Esophagus mucosa (tissue), 1 donor: ENCODE measurements around the gene LRP1. TPM values are rescaled to one million over a fixed set of nuclear protein-coding genes. Genes with fewer than 3 reads are reported as not detected.

Experiments used
- ATAC-seq: fragments of 200-7000 bp; cut with Tn5 transposase; one replicate; pipeline ENCODE4 v1.9.1; 2020
- total RNA-seq: library from RNA; stranded (reverse); gene quantifications from one replicate; pipeline ENCODE4 v1.2.4, GENCODE V29; 2023
- donor health status: DM: yes; HTN: yes; CAD: no.

The LRP1 gene
- total RNA-seq = 74.0 TPM

DNA sequence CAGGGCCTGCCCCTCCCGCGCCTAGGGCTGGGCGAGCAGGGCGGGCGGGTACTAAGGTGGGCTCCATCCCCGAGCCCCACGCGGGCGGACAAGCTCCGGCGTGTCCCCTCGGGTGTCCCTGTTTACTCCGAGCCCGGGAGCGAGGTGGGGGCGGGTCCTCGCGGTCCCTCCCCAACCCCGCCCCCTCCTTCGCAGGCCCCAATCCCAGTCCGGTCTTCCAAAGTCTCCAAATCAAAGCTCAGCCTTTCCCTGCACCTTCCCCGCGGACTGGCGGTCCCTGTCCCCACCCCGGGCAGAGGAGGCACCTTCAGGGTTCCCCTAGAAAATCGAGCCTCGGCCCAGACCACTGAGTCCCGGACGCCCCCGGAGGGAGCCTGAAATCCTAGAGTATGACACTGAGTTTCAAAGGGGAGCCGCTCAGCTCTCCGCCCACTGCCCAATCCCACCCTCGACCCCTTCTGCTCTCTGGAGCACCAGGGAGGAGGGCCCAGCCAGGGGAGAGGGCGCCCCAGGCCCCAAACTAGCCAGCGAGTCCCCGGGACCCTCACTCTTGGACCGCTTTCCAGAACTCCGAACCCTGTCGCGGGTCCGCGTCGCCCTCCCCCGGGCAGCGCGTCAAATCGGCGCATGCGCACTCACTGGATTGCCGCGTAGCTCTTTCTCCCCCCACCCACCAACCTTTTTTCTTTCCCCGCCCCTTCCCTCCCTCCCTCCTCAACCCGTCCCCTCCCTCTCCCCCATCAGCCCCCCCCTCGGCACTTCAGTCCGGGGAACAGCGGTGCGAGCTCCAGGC, at the start of gene LRP1:
Gene LRP1 (plus strand): TSS at position 758 of the 793 bp plus-strand sequence. CDS start 482 bp downstream, outside the sequence.
- ATAC-seq = peak; percentile 89

DNA sequence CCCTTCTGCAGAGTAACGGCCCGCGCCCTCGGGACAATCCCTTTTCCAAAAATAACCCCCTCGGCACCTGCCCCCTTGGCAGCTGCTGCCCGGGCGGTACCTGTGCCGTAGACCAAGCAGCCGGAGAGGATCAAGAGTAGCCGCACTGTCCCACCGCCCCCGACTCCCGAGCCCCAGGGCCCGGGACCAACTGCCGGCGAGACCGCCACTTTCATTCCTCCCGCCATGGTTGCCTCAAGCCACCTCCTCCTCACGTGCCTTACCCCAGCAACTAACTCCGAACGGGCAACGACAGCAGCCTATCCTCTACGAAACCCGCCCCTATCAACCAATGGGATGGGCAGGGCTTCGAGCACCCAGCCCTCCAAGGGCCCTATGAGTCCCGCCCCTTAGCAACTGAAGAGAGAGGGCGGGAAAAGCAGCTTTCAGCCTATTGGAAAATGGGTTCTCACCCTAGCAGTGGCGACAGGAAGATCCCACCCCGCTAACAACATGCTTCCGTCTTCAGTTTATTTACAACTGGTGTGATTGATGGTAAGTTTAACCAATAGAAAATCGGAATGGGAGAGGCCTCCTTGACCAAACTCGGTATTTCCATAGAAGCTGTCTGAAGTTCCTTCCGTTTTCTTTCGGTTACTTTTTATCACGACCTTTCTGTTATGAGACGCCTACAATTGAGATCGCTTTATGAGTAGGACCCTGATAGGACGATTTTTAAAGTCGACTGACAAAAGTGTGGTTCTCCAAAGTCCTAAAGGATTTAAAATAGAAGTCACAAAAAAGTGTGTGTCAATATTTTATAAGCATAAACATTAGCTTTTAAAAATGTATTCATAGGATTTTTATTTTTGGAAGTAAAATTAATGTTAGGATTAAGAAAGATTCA, 49.5 kb upstream of the LRP1 start, which contains the start of gene NEMP1:
Gene NEMP1 (minus strand): TSS at position 273 of the 886 bp plus-strand sequence. CDS start 46 bp downstream, at position 227.
- ATAC-seq = peak; percentile 100

DNA sequence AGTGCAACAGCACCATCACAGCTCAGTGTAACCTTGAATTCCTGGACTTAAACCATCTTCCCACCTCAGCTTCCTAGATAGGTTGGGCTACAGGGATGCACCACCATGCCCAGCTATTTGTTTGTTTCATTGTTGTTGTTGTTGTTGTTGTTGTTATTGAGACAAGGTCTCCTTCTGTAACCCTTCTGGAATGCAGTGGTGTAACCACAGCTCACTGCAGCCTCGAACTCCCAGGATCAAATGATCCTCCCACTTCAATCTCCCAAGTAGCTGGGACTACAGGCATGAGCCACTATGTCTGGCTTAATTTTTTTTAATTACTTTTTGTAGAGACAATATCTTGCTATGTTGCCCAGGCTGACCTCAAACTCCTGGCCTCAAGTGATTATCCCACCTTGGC, 48.5 kb upstream of the LRP1 start:
- ATAC-seq = no peak

DNA sequence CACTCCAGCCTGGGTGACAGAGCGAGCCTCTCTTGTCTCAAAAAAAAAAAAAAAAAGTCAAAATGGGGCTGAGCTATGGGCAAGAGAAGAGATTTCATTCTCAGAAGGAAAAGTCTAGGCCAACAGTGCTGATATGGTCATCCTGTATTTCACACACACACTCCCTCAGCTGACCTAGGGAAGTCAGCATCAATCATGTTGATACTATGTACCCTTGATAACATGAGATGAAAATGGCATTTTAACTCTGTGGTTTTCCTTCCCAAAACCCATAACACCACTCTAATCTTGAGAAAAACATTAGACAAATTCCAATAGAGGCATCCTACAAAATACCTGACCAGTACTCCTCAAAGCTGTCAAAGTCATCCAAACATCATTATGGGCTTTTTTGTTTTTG, 47.4 kb upstream of the LRP1 start:
- ATAC-seq = no peak

DNA sequence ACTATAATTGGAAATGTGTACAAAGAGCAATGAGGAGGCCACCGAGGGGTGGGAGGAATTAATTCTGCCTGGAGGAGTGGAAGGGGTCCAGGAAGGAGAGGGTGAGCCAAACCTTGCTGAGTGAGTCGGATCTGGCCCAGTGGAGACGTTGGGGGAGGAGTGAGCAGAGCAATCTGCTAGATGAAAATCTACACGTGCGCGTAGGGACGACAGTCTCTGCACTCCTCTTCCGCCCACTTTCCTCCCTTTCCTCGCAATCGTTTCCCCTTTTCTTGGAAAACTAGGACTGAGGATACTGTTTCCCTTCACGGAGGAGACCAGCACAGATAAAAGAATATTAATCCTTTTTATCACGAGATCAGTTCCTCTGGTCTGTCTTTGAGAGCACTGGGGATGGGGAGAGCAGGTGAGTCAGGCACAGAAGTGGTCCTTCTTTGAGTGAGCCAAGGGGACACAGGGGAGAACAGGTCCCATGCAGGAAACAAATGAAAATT, 42.2 kb upstream of the LRP1 start:
- ATAC-seq = no peak

DNA sequence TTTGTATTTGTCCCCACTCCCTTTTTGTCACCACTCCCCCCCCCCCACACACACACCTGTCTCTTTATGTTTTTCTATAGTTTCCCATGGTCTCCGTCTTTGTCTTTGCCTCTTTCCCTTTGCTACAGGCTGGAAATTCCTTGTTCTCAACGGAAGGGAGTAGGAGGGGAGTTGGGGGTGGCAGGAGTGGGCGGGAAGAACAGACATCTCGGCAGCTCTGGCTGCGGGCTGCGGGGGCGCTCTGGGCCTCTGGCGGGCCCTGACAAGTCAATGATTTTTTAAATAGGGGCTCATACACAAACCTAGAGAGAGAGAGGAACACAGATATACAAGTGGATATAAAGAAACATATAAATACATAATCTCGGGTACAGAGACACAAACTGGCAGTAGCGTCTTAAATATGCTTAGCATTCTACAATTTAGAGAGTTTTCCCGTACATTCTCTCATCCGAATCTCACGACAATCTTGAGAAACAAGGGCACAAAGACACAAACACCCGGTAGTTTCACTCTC, 41.7 kb upstream of the LRP1 start:
- ATAC-seq = no peak

DNA sequence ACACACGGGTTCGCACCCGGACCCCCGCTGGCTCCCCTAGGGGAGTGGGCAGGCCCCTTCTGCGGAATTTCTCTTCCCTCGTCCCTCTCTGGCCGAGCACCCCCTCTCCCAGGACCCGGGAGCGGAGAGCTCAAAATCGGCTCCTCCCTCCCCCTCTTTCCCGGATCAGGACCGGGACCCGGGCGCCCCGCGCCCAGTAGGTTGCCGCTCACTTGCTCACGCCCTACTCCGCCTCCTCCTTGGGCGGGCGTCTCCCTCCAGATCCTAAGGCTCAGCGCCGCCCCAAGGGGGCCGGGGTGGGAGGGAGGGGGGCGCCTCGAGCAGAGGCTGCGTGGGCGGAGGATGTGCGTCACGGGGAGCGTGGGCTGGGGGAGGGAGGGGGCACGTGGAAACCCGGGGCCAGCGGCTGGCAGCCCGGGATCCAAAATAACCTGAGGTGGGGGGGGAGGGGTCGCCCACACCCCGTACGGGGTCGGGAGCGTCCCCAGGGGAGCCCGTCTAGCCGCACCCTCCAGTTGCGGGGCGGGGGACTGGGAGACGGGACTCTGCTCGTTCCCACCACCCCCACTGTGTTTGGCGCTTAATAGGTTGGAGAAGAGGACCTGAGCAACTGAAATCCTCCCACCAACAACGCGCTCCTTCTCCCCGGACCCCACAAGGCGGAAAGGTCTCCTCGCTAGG, 41.1 kb upstream of the LRP1 start:
- peak; percentile 55 for ATAC-seq

DNA sequence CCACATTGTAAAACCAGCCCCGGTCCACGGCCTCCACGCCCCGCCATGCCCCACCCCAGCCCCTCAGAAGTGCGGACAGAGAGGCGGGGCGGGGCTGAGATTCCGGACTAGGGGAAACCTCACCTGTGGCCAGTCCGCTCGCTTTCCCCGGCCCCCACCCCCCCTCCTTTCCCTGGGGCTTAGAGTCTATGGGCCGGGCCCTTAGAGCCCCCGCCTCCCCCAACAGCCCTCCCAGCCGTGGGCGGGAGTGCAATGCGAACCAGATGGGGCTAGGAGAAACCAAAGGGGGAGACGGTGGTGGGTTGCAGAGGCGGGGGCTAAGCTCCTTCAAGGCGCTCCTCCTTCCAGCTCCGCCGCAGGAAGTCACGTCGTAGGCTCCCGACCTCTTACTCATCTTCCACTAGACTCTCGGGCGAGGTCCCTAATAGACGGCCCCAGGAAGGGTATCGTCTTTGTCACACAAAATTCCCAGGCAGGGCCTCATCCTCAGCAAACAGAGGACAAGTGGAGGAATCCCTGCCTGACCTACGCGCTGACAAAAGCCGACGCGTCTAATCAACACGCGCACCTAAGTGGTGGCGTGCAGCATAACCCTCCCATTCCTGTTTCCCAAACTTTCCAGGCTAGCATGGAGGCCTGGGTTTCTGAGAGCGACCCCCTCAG, 40.5 kb upstream of the LRP1 start:
- ATAC-seq = peak; percentile 33

DNA sequence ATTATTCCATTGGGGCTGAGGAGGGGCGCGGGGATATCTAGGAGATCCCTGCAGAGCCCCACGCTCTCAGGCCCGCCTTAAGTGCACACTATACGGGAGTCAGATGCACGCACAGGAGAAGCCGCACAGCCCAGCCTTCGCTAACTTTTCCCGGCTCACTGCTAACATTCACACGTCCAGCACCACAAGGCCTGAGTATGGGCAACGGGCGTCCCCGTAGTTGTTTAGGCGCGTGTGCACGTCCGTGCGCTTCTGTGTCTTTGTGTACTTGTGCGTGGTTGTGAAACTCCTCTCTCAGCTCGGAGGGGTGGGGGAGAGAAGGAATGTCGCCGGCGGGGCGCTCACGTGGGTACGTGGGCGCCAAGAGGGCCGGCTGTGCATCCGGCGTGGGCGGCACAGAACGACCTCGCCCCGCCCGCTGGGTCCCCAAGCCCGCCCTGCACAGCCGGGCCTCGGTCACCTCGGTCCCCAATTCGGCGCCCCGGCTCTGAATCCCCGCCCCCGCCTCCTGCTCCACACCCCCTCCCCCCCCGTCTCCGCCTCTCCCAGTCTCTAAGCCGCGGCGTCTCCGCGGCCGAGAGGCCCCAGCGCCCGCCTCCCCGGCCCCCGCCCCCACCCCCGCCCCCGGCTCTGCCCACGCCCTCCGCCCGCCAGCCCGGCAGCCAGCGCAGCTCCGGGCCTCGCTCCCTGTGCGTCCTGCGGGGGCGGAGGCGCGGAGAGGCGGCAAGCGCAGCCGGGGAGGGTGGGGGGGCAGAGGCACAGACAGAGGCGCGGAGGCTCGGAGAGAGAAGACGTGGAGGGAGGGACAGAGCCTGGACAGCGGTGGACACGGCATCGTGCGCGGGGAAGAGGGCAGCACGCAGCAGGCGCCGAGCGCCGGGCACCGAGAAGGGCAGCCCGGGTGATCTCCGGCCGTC, 39.7 kb upstream of the LRP1 start, which contains the start of gene NAB2:
Gene NAB2 (plus strand): TSS at position 761 of the 917 bp plus-strand sequence. CDS start 158 bp downstream, outside the sequence.
- ATAC-seq = peak; percentile 76

DNA sequence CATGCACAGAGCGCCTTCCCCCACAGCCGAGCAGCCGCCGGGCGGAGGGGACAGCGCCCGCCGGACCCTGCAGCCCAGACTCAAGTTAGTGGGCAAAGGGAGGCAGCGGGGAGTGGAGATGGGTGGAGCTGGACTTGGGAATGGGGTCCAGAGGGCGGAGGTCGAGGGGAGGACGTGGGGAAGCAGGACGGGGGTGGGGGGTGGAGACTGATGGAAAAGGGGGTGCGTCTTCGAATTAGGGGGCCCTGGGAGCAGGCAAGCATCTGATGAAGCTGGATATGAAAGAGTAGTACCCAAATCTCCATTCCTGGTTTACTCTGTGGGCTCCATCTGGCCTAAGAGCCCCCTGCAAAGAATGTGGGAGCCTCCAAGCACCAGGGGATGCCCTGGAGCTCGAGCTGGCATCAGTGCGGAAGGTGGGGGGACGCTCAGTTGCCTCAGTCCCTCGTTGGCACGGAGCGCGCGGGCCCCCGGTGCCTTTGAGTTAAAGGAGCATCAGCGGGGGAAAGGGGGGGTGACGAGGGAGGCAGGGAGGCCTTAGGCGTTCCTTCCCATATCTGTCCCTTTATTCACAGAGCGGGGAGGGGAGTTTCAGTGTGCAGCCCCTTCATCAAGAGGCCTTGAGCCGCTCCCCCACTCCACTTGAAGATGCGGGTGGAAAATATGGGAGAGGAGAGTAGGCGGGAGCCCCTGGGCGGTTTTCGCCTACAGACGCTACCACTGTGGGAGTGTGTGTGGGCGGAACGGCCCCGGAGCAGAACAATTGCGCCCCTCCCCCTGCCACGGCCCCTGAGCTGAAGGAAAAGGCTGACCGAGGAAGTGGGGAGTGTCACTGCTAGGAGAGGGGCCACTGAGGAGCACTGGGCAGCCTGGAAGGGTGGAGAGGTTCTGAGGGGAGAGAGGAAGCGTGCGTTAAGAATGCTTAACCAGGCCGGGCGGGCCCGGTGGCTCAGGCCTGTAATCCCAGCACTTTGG, 38.7 kb upstream of the LRP1 start:
- peak; percentile 1 for ATAC-seq

DNA sequence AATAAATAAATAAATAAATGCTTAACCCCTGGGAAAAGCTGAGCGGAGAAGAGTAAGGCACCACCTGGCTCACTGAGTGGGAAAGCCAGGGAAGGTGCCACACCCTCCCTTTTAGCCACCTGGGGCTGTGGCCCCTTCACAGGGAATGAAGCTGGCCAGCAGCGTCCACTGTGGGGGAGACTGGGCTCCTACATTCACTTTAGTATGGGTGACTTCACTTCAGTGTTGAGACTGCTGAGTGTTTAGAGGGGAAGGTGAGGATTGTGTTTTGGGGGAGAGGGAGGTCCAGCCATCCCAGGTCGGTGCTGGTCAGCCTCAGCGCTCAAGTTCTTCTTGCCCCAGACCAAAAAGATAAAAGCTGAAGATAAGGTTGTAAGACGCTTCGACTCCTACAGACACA, 37.8 kb upstream of the LRP1 start:
- no peak for ATAC-seq

DNA sequence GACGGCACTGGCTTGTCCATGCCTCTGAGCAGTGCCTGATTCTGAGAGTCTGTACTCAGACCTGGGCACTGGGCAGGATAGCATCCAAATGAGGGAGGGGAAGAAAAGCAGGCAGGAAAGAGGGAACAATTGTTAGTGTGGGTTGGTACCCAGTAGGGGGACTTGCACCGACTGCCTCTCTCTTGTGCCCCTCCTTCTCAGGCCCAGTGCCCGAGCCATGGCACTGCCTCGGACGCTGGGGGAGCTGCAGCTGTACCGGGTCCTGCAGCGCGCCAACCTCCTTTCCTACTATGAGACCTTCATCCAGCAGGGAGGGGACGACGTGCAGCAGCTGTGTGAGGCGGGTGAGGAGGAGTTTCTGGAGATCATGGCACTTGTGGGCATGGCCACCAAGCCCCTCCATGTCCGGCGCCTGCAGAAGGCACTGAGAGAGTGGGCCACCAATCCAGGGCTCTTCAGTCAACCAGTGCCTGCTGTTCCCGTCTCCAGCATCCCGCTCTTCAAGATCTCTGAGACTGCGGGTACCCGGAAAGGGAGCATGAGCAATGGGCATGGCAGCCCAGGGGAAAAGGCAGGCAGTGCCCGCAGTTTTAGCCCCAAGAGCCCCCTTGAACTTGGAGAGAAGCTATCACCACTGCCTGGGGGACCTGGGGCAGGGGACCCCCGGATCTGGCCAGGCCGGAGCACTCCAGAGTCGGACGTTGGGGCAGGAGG, 37.2 kb upstream of the LRP1 start:
- no peak for ATAC-seq

DNA sequence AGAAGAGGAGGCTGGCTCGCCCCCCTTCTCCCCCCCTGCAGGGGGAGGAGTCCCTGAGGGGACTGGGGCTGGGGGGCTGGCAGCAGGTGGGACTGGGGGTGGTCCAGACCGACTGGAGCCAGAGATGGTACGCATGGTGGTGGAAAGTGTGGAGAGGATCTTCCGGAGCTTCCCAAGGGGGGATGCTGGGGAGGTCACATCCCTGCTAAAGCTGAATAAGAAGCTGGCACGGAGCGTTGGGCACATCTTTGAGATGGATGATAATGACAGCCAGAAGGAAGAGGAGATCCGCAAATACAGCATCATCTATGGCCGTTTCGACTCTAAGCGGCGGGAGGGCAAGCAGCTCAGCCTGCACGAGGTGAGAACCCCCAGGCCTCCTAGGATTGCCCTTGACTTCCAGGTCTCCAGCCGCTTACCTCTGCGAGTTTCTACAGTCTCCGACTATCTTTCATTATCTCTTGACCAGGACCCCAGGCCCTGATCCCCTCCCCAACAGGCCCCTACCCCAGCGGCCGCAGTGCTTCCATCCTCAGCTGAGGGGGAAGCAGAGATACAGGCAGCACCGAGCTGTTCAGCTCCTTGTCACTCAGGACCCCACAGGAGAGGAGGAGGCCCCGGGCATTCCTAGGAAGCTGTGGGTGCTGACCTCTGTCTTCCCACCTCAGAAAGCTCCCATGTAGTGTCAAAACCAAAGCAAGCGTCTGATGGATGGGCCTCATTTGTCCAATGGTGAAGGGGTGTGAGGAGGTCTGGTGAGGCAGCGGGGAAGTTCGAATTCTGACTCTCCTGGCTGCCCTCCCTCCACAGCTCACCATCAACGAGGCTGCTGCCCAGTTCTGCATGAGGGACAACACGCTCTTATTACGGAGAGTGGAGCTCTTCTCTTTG, 36.4 kb upstream of the LRP1 start:
- ATAC-seq = no peak

DNA sequence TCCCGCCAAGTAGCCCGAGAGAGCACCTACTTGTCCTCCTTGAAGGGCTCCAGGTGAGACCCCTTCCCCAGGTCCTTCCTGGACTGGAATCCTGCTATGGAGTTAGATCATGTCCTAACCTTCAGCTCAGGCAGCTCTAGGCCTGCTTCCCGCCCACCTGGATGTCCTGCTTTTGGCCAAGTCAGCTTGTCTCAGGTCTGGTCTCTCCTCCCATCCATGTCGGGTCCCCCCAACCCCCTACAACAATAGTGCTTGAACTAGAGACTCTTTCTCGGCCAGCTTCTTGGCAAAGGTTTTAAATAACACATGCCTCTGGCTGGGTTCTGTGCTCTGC, 35.8 kb upstream of the LRP1 start:
- ATAC-seq = no peak

DNA sequence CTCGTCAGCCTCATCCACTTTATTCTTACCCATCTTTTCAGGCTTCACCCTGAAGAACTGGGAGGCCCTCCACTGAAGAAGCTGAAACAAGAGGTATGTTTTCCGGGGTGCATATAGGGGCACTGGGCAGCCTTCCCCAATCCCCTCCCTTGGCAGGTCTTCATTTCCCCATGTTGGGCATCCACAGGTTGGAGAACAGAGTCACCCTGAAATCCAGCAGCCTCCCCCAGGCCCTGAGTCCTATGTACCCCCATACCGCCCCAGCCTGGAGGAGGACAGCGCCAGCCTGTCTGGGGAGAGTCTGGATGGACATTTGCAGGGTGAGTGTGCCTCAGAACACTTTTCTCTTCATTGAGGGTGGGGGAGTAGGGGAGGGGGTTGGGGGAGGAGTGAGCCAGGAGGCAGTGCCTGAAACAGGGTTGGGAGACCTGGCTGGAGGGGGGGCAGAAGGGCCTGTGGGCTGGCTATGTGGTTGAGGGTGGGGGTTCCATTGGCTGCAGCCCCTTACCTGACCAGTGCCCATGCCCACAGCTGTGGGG, 35.3 kb upstream of the LRP1 start:
- no peak for ATAC-seq

DNA sequence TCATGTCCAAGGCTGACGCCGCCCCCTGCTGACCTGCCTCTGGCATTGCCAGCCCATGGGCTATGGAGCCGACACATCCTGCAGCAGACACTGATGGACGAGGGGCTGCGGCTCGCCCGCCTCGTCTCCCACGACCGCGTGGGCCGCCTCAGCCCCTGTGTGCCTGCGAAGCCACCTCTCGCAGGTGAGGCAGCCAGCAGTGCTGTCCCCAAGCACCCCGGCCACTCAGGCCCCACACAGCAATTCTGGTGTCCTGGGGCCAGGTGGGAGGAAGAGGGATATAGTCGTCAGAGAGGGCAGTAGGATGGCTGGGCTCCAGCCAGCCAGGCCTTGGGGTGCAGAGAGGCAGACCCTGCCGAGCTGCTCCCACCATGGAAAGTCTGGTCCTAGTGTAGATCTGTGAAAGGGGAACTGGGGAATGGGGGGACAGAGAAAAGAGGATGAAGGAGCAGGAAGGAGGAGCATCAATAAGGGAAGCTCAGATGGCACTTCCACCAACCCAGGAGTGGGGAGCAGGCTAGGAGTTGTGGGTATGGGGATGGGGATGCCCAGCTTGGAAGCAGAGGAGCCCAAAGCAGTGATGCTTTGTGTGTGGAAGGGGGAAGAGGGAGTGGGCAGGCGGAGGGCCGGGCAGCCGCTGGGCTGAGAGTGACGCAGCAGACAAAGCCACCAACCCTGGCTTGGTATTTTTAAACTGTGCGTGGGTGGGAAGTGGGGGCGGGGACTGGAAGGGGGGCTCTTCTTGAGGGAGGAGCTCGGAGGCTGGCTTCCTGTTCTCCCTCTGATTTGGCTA, 34.7 kb upstream of the LRP1 start:
- ATAC-seq = peak; percentile 14
